Measurements from ENCODE around the gene FYB2.
"Not testable (repeated sequence)": the region's sequence is repeated elsewhere in the genome, so short reads cannot be mapped to it uniquely, and the experiment has no call there.

The FYB2 gene

GRCh38 chr1:56797065-56797685 is 22.0 kb downstream of the FYB2 start:
- DNase-seq: no peak

GRCh38 chr1:56795870-56796269 is 23.3 kb downstream of the FYB2 start:
- DNase-seq: no peak

- no peak for DNase-seq
Observed at GRCh38 chr1:56790036-56790435, 29.2 kb downstream of the FYB2 start.

- DNase-seq: no peak
Observed at GRCh38 chr1:56788588-56788987, 30.6 kb downstream of the FYB2 start.

GRCh38 chr1:56788102-56788501 is 31.1 kb downstream of the FYB2 start:
- no peak for DNase-seq

GRCh38 chr1:56787330-56787729 is 31.9 kb downstream of the FYB2 start:
- no peak for DNase-seq

- DNase-seq: no peak
Observed at GRCh38 chr1:56782773-56783172, 36.4 kb downstream of the FYB2 start.

GRCh38 chr1:56780826-56781225 is 38.4 kb downstream of the FYB2 start:
- DNase-seq: no peak

- DNase-seq: no peak
Observed at GRCh38 chr1:56780128-56780750, 39.0 kb downstream of the FYB2 start.

- no peak for DNase-seq
Observed at GRCh38 chr1:56777972-56778371, 41.2 kb downstream of the FYB2 start.

GRCh38 chr1:56774732-56775131 is 44.5 kb downstream of the FYB2 start:
- not testable (repeated sequence) for DNase-seq

- DNase-seq: no peak
Observed at GRCh38 chr1:56774067-56774609, 45.1 kb downstream of the FYB2 start.

GRCh38 chr1:56773341-56774066 is 45.7 kb downstream of the FYB2 start:
- no peak for DNase-seq

GRCh38 chr1:56771717-56772116 is 47.5 kb downstream of the FYB2 start:
- no peak for DNase-seq

- DNase-seq: no peak
Observed at GRCh38 chr1:56758794-56759193, 60.4 kb downstream of the FYB2 start.

- no peak for DNase-seq
Observed at GRCh38 chr1:56758135-56758534, 61.1 kb downstream of the FYB2 start.

GRCh38 chr1:56755911-56756310 is 63.3 kb downstream of the FYB2 start:
- no peak for DNase-seq

- no peak for DNase-seq
Observed at GRCh38 chr1:56754708-56755479, 64.3 kb downstream of the FYB2 start.

GRCh38 chr1:56745231-56745630 is 74.0 kb downstream of the FYB2 start:
- DNase-seq: no peak

- no peak for DNase-seq
Observed at GRCh38 chr1:56728964-56729363, 90.2 kb downstream of the FYB2 start.

GRCh38 chr1:56726706-56727105 is 92.5 kb downstream of the FYB2 start:
- DNase-seq: no peak

GRCh38 chr1:56719171-56719570 is 100.0 kb downstream of the FYB2 start:
- DNase-seq: no peak
